ENCODE data around the gene SCMH1.

GRCh38 chr1:40978886-40979240, 263.2 kb downstream of the SCMH1 start:
- TF ChIP-seq CTCF (IDR thresholded peaks at IDR 0.05; ENCODE audit: insufficient read depth, low read length, poor library complexity, severe bottlenecking) = no peak
- no peak for TF ChIP-seq EZH2phosphoT487 (conservative IDR thresholded peaks at IDR 0.05; ENCODE audit: low read length)
